Measurements from ENCODE around the gene CD47.

The CD47 gene

GRCh38 chr3:108011616-108012015, 79.2 kb downstream of the CD47 start:
- DNase-seq, result peak; percentile 40

DNA sequence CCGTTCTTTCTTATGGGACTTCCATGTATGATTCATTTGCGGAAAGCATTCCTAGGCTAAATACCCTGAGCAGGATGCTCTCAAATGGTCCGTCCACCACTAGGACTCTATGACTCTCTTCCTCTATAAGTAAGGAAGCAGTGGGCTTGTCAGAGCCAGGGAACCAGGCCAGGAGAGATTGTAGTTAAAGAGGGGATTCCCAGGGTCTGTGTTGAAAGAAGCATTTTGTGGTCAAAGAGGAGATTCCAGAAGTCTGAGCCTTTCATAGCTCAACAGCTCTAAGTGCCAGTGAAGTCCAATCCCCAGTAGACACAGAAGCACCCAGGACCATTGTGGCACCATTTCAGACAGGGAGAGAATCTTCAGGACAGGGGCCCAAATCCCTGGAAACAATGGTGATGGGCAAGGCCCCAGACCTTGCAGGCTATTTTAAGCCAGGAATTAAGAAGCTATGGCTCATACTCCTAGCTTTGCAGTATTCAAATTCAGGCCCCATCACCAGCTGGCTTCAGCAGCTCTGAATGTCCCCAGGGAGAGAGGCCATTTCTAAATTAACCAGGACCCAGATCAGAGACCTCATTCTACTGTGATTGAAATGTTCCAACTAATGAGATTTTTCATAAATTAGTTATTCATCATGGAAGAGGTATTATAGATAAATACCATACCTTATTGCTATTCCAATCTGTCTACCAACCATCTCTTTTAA, 81.7 kb downstream of the CD47 start:
- peak; percentile 73 for DNase-seq

- DNase-seq, result no peak
Measured at GRCh38 chr3:108008106-108008505, 82.7 kb downstream of the CD47 start.

DNA sequence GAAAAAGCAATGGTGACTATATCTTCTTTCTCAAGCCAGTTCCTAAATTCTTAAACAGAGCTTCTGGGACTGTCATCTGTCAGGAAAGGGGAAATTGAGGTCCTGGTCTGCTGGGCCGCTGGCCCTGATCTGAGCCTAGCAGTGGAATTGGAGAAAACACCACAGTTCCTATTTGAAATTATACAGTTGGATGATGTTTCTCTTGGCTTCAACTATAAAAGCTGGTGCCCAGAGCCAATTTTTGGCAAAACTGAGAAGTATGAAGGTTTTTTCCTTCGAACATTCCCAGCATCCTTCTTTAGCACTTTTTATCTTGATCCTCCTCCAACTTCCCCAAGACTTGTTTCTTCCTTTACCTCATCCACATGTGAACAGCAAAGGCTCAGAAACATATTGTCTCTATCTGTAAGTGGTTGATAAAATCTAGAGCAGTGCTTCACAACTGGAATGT, 83.9 kb downstream of the CD47 start:
- no peak for DNase-seq

DNA sequence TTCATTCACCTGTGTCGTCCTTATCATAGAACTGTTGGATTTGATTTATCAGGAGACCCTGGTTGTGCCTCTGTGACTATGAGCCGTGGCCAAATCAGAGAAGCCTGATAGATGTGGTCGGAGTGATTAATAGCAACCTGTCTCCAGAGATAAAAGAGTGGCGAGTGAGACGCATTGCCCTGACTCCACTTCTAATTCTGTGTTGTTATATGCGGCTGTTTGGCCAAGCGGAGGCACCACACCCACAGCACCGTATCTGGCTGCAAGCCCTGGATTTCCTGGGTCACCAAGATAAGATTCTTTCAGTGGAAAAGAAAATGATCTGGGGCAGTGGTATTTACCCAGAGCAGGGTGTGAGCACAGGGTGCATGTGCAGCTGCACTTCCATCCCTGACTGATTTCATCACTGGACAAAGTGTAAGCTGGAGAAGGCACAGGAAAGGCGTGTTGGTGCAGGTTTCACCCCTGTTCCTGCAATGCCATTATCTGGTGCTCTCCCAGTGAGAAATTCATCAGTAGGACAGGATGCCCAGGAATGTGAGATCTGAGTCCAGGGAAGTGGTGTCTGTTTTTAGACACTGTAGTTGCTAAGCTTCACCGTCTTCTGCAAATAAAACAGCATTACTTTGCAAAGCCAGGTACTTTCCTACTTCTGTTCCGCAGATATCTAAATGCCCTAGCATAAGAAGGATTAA, 84.6 kb downstream of the CD47 start:
- peak; percentile 76 for DNase-seq

DNA sequence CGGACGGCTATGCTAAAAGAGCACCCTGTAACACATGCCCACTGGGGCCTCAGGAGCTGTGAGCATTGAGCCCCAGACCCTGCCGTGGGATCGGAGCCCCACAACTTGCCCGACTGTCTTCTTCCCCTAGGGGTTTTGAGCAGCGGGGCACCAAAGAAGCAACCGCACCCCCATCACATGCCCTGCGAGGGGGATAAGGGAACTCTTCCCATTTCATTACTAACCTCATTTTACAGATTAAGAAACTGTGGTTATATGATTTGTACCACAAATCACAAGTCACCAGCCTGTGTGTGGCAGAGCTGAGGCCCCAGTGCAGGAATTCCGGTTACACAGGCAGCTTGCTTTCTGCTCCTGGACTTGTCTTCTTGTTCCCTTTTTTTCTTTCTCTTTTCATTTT, 86.2 kb downstream of the CD47 start:
- DNase-seq, result no peak

DNA sequence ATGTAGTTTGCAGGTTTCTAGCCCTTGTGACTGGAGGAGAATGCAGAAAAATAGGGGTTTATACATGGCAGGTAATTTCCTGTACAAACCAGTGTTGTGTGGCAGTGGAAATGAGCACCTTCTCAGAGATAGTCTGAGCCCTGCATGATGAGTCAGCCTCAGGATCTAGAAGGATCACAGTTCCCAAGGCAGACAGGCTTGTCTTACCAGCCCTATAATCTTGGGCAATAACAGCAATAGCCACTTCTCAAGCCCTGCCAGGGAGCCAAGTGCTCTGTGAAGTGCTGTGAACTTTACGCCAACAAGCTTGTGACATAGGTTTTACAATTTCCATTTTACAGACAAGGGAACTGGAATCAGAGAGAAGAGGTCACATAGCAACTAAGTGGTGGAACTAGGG, 89.4 kb downstream of the CD47 start:
- peak; percentile 84 for DNase-seq

- DNase-seq, result peak; percentile 76
Measured at GRCh38 chr3:107999215-107999775, 91.5 kb downstream of the CD47 start.

GRCh38 chr3:107997671-107998070, 93.2 kb downstream of the CD47 start:
- no peak for DNase-seq

DNA sequence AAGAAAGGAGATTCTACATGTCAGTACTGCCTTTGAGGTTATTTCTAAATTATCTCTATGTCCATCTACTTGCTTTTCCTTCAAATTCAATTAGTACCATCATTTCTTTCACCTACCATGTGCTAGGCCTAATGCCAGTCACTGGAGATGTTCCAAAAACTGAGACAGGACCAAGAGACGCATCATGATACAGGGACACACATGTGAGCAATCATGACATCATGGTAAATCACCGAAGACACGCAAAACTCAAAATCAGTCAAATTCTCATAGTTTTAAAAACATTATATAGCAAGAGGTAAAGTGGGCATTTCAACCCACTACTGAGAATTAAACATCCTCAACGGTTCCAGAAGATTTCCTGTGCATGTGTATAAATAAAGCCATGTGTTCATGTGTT, 95.0 kb downstream of the CD47 start:
- no peak for DNase-seq

GRCh38 chr3:107994956-107995715, 95.7 kb downstream of the CD47 start:
- DNase-seq, result no peak

- DNase-seq, result no peak
Measured at GRCh38 chr3:107994181-107994580, 96.7 kb downstream of the CD47 start.

- no peak for DNase-seq
Measured at GRCh38 chr3:107993771-107994170, 97.1 kb downstream of the CD47 start.
